Astrocyte of the cerebellum (primary cell): ENCODE data around the gene GORASP1.

ENCODE experiments used
- DNase-seq: peaks from one replicate; pipeline ENCODE4 v3.0.0-alpha.2; 2011; ENCODE audit warnings: low read depth
- H3K4me3 ChIP-seq: 2 replicates; pipeline ENCODE4 v1.5.1; 2011; ENCODE audit warnings: mild to moderate bottlenecking, low read depth, low read length, moderate library complexity
- in situ Hi-C: cut with HindIII; loops from 2 replicates; pipeline ENCODE4 v1.10.0; 2017; ENCODE audit warnings: low sequenced_read_pairs
- TF ChIP-seq, protein P1 (sequence below): IDR thresholded peaks from 2 replicates; pipeline ENCODE4 v1.5.1; 2012; ENCODE audit warnings: low read length, low read depth, moderate library complexity, mild to moderate bottlenecking; ENCODE audit errors: missing control alignments

Gene GORASP1

DNA sequence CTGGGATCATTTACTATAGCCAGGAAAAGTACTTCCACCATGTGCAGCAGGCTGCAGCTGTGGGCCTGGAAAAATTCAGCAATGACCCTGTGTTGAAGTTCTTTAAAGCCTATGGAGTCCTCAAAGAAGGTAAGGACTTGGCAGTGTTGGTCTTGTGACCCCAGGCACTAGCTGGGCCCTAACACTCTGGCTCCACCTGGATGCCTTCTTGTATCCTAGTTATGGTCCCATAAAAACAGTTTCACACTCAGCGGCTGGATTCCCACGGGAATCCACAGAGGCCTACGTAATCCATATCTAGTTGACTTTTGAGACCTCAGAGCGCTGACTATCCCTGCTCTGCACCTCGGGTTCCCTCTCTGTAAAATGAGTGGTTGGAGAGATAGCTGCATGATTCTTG, 1.7 kb upstream of the GORASP1 start:
- no peak overlapping the region for H3K4me3 ChIP-seq
- in situ Hi-C loops, result loop anchor here (5.0 kb wide), 1 partner anchor 83 kb away; the partner anchor contains the start of gene XIRP1
- DNase-seq, result no peak
- TF ChIP-seq, protein P1, sequence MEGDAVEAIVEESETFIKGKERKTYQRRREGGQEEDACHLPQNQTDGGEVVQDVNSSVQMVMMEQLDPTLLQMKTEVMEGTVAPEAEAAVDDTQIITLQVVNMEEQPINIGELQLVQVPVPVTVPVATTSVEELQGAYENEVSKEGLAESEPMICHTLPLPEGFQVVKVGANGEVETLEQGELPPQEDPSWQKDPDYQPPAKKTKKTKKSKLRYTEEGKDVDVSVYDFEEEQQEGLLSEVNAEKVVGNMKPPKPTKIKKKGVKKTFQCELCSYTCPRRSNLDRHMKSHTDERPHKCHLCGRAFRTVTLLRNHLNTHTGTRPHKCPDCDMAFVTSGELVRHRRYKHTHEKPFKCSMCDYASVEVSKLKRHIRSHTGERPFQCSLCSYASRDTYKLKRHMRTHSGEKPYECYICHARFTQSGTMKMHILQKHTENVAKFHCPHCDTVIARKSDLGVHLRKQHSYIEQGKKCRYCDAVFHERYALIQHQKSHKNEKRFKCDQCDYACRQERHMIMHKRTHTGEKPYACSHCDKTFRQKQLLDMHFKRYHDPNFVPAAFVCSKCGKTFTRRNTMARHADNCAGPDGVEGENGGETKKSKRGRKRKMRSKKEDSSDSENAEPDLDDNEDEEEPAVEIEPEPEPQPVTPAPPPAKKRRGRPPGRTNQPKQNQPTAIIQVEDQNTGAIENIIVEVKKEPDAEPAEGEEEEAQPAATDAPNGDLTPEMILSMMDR, result no peak

DNA sequence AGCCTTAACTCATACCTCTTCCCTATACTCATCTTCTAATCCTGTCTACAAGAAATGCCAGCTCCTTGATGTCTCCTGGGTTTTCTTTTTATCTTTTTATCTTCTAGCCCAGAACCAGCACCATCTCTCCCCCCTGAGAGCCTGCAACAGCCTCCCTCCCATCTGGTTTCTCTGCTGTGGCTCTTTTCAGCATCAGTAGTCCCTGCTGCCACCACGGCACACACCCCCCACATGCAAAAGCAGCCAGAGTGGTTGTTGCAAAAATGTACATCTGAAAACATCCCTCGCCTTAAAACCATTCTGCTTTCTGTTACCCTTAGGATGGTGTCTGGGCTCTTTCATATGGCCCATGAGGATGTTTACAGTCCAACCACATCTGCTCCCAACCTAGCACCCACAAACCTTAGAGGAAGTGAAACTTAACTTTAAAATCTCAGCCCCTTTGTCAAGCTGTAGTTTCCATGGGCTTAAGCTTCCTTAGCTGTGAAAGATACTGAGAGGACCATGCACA, 828 bp upstream of the GORASP1 start:
- TF ChIP-seq, protein P1, result no peak
- peak overlapping the region; percentile 91 for H3K4me3 ChIP-seq
- no peak for DNase-seq
- in situ Hi-C loops, result loop anchor here (5.0 kb wide), 1 partner anchor 84 kb away; the partner anchor contains the start of gene XIRP1

DNA sequence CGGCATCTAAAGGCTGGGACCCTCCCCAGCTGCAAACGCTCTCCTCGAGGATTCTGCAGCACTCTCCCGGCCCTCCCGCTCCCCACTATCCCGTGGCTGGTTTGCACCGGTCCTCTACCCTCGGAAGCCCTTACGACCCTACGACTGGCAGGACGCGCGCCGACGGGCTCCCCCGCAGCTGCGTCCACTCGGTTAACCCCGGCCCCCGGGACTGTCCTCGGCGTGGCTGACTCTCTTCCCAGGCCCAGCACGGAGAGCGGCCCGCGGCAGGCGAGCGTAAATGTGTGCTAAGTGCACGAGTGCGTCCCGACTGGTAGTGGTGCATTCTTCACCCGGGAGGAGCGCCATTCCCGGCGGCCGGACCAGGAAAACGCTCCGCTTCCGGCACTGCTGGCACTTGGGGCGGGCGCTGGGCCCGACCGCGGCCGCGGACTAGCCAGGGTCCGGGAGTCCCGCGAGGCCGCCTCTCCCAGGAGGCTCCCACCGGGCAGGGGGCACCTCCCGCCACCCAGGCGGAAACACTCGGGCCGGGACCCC, 508 bp downstream of the GORASP1 start:
- in situ Hi-C loops, result loop anchor here (5.0 kb wide), 1 partner anchor 85 kb away; the partner anchor contains the start of gene XIRP1
- TF ChIP-seq, protein P1, result no peak
- H3K4me3 ChIP-seq, result peak overlapping the region; percentile 91
- DNase-seq, result no peak

DNA sequence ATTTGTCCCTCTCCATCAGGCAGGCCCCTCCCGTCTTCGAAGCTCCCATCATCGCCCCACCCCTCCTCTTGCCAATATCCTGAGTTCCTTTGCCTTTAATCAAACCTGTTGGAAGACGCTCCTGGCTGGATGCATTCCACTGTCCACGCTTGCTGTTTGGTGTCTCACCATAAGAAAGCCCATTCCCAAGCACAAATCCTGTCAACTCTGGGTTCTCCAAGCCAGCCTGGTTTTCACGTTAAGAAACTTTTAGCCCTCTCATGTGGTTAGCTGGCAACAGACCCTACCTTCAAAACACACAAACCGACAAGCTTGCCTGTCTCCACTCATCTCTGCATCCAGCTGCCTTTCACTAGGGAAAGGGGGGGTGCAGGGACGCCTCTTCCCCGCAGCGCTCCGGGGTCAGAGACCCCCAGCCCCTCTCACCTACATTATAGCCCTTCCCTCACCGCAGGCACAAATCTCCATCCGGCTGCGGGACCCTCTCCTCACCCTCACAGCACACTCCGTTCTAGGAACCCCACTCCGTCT, 1.1 kb downstream of the GORASP1 start:
- no peak for DNase-seq
- TF ChIP-seq, protein P1, result no peak
- in situ Hi-C loops, result loop anchor here (5.0 kb wide), 1 partner anchor 86 kb away; the partner anchor contains the start of gene XIRP1
- peak overlapping the region; percentile 91 for H3K4me3 ChIP-seq

DNA sequence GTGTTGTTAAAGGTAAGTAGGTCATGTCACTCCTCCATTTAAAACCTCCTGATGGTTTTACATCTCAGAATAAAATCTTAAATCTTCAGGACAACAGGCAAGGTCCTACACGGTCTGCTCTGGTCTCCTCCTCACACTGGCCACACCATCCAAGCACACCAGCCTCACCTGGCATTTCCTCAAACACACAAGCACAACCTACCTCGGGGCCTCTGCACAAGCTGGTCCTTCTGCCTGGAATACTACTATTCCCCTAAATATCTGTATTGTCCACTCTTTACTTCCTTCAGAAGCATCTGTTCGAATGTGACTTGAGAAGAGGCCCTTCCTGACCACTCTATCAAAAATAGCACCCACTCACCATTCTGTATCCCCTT, 1.8 kb downstream of the GORASP1 start:
- no peak for DNase-seq
- H3K4me3 ChIP-seq, result no peak overlapping the region
- in situ Hi-C loops, result loop anchor here (5.0 kb wide), 1 partner anchor 87 kb away; the partner anchor contains the start of gene XIRP1
- TF ChIP-seq, protein P1, result no peak

DNA sequence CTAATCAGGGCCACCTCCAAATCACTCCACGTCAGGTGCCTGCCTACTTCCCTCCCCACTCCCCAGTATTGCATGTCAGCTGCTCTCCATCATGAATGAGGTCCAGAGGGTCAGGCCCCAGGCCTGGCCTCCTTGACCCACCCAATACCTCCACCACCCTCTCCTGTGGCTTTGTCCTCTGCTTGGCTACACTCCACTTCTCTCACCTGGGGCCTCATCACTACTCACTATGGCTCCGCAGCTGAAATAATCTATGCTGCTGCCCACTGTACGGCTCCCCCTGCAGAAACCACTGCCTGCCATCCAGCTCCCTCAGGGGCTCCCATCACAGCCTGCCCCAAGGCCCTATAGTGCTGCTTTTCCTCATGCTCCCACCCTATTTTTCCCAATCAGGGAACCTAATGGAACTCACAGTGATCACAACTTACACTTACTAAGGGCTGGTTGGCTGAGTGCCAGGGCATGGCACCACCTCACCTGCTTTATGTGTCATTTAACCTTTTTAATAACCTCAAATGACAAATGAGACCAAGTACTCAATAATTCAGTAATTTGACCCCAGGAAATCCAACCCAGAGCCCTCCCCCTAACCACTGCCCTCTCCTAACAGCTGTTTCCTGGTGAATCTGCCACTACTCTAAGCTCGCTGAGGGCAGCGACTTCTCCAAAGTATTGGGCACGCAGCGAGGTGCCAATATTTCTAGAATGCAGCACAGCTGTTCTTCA, 2.3 kb downstream of the GORASP1 start:
- no peak for DNase-seq
- in situ Hi-C loops, result loop anchor here (5.0 kb wide), 1 partner anchor 87 kb away; the partner anchor contains the start of gene XIRP1
- TF ChIP-seq, protein P1, result no peak
- H3K4me3 ChIP-seq, result no peak overlapping the region
